Stimulated activated CD8-positive, alpha-beta memory T cell treated with anti-CD3 and anti-CD28 coated beads, Interleukin-7, amount 100 ng/mL, for 1 hour (primary cell): ENCODE results near the gene OSTF1.

Experiments
- DNase-seq, 2 donors: peaks; one replicate each; pipeline ENCODE4 v3.0.0-alpha.2; 2020; ENCODE audit warnings: low read depth in 2 of 2

Gene OSTF1

GRCh38 chr9:75087824-75088645 is at the start of gene OSTF1, which contains the start of gene NMRK1:
OSTF1 (plus strand) TSS chr9:75088514; CDS start chr9:75088693, 179 bp downstream.
NMRK1 (minus strand) TSS chr9:75088155; CDS start chr9:75083115, 5,040 bp downstream.
- peak; percentile 82 for DNase-seq

GRCh38 chr9:75039009-75039408 is 49.3 kb upstream of the OSTF1 start:
- DNase-seq: no peak

- DNase-seq: no peak
These were observed 48.5 kb upstream of the OSTF1 start for GRCh38 chr9:75039801-75040200.

GRCh38 chr9:75041041-75041440 is 47.3 kb upstream of the OSTF1 start:
- no peak for DNase-seq

GRCh38 chr9:75046725-75047345 is 41.5 kb upstream of the OSTF1 start:
- DNase-seq: no peak

- no peak for DNase-seq
These were observed 40.8 kb upstream of the OSTF1 start for GRCh38 chr9:75047506-75047905.

- no peak for DNase-seq
These were observed 37.0 kb upstream of the OSTF1 start for GRCh38 chr9:75051285-75051684.

- DNase-seq: no peak
These were observed 34.4 kb upstream of the OSTF1 start for GRCh38 chr9:75053869-75054268.

GRCh38 chr9:75054368-75055001 is 33.8 kb upstream of the OSTF1 start:
- no peak for DNase-seq

- DNase-seq: no peak
These were observed 27.1 kb upstream of the OSTF1 start for GRCh38 chr9:75061169-75061568.

- no peak for DNase-seq
These were observed 24.6 kb upstream of the OSTF1 start for GRCh38 chr9:75063556-75064305.

GRCh38 chr9:75064307-75065025 is 23.8 kb upstream of the OSTF1 start:
- DNase-seq: no peak

- DNase-seq: no peak
These were observed 22.8 kb upstream of the OSTF1 start for GRCh38 chr9:75065510-75065909.

GRCh38 chr9:75067894-75068293 is 20.4 kb upstream of the OSTF1 start:
- DNase-seq: no peak

- DNase-seq: no peak
These were observed 19.1 kb upstream of the OSTF1 start for GRCh38 chr9:75069171-75069570.

GRCh38 chr9:75071530-75072122 is 16.7 kb upstream of the OSTF1 start:
- peak in 1 of 2 donors; percentile 20 for DNase-seq

GRCh38 chr9:75072895-75073294 is 15.4 kb upstream of the OSTF1 start:
- no peak for DNase-seq

- no peak for DNase-seq
These were observed 6.7 kb upstream of the OSTF1 start for GRCh38 chr9:75081632-75082031.

- DNase-seq: no peak
These were observed 4.9 kb upstream of the OSTF1 start for GRCh38 chr9:75083188-75083970.

- DNase-seq: no peak
These were observed 4.1 kb upstream of the OSTF1 start for GRCh38 chr9:75084081-75084672.
